ENCODE data around the gene DCAF17. TPM values are rescaled to one million over a fixed set of nuclear protein-coding genes. Genes with fewer than 3 reads are reported as not detected.
"Not testable (repeated sequence)": the region's sequence is repeated elsewhere in the genome, so short reads cannot be mapped to it uniquely, and the experiment has no call there.

Gene DCAF17
- total RNA-seq, 4 donors from 2014 or later = 14.2 to 21.4 (median 18.6) TPM

DNA sequence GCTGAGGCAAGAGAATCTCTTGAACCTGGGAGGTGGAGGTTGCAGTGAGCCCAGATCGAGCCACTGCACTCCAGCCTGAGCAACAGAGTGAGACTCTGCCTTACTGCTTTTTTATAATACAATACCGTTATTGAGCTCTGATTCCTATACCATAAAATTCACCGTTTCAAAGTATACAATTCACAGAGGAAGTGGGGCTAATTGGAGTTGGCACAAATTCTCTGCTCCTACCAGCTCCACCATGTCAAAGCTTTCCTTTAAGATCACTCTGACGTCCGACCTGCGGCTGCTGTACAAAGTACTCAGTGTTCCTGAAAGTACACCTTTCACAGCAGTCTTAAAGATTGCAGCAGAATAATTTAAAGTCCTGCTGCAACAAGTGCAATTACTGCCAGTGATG lies 58.6 kb downstream of the DCAF17 start:
- WGBS, 2 donors (ENCODE audit: low coverage in 1 of 2) = 66 to 77% methylated on average over 6 of the region's 6 CpGs
- Histone ChIP-seq H3K9me3 (no peaks in the 10 kb centered on the region), H3K27ac (no peak overlapping the region), H3K4me1 (no peaks in the 10 kb centered on the region), H3K27me3 (no peaks in the 10 kb centered on the region), H3K4me3 (no peak overlapping the region), H3K36me3 (peaks cover 0 to 2% of the 10 kb centered on the region in 2 donors)
- TF ChIP-seq, protein P1, sequence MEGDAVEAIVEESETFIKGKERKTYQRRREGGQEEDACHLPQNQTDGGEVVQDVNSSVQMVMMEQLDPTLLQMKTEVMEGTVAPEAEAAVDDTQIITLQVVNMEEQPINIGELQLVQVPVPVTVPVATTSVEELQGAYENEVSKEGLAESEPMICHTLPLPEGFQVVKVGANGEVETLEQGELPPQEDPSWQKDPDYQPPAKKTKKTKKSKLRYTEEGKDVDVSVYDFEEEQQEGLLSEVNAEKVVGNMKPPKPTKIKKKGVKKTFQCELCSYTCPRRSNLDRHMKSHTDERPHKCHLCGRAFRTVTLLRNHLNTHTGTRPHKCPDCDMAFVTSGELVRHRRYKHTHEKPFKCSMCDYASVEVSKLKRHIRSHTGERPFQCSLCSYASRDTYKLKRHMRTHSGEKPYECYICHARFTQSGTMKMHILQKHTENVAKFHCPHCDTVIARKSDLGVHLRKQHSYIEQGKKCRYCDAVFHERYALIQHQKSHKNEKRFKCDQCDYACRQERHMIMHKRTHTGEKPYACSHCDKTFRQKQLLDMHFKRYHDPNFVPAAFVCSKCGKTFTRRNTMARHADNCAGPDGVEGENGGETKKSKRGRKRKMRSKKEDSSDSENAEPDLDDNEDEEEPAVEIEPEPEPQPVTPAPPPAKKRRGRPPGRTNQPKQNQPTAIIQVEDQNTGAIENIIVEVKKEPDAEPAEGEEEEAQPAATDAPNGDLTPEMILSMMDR (IDR thresholded peaks at IDR 0.05) = no peak
- TF ChIP-seq POLR2AphosphoS5 (IDR thresholded peaks at IDR 0.05) (no peak), POLR2A (IDR thresholded peaks at IDR 0.05) (no peak), EP300 (IDR thresholded peaks at IDR 0.05) (no peak)
- ATAC-seq = no peak

DNA sequence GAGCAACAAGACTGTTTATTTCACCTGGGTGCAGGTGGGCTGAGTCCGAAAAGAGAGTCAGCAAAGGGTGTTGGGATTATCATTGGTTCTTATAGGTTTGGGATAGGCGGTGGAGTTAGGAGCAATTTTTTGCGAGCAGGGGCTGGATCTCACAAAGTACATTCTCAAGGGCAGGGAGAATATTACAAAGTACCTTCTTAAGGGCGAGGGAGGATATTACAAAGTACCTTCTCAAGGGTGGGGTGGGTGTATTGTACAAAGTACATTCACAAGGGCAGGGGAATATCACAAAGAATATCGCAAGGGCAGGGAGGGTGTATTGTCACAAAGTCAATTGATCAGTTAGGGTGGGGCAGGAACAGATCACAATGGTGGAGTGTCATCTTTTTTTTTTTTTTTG lies 63.6 kb downstream of the DCAF17 start:
- H3K27ac ChIP-seq, H3K27me3 ChIP-seq, H3K9me3 ChIP-seq, H3K4me1 ChIP-seq, H3K36me3 ChIP-seq, ATAC-seq, H3K4me3 ChIP-seq: not testable (repeated sequence)
- WGBS, 2 donors (ENCODE audit: low coverage in 1 of 2) = 94 to 97% methylated on average over 5 of the region's 5 CpGs

DNA sequence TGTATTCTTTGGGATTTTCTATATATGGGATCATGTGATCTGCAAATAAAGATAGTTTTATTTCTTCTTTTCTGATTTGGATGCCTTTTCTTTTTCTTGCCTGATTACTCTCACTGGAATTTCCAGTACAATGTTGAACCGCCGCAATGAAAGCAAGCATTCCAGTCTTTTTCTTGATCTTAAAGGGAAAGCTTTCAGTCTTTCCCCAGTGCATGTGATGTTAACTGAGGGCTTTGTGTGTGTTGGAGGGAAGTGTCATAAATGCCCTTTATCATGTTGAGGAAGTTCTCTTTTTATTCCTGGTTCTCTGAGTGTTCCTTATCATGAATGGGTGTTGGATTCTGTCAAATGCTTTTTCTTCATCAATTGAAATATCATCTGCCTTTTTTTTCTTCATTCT lies 71.3 kb downstream of the DCAF17 start:
- no peak overlapping the region for H3K27ac ChIP-seq
- TF ChIP-seq POLR2AphosphoS5 (IDR thresholded peaks at IDR 0.05) = no peak
- no peak for TF ChIP-seq POLR2A (IDR thresholded peaks at IDR 0.05)
- TF ChIP-seq EP300 (IDR thresholded peaks at IDR 0.05) = no peak
- TF ChIP-seq, protein P1 (IDR thresholded peaks at IDR 0.05) = no peak
- ATAC-seq = no peak
- WGBS, 2 donors (ENCODE audit: low coverage in 1 of 2) = 17% methylated on average over 2 of the region's 2 CpGs; no CpG with 5 or more reads in 1 of the 2 donors
- H3K9me3 ChIP-seq = no peaks in the 10 kb centered on the region
- H3K4me3 ChIP-seq = no peak overlapping the region
- H3K27me3 ChIP-seq = no peaks in the 10 kb centered on the region
- H3K4me1 ChIP-seq = no peaks in the 10 kb centered on the region
- no peaks in the 10 kb centered on the region for H3K36me3 ChIP-seq

DNA sequence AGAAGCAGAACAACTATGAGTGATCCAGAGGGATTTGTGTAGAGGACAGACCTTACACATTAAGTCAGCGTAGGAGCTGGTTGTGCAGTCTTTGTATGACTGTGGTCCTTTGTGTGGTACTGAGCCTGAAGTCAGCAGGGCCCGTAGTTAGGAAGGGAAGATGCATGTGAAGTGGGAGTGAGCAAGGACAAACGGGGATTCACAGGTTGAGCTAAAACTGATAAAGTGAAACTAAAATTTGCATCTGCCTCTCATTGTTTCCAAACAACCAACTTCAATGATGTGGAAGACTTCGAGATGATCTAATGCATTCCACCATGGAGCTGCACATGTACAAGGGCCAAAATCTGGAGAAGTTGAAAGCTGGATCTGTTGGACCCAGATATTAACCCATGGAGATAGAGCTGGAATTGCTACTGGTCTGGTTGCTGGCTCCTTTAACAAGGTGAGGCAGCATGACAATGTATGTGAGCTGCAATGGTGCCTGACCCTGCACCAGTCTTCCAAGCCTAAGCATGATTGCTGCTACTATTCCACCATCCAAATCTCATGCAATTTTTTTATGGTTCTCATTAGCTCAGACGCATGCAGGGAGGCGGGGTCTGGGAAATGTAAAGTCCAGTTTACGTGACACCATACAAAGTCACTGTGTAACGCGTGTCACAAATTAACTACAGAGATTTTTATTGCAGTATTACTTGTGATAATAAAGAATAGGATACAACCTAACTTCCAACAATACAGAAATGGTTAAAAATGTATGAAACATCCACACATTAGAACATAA lies 76.1 kb downstream of the DCAF17 start:
- no peaks in the 10 kb centered on the region for H3K36me3 ChIP-seq
- H3K27me3 ChIP-seq = no peaks in the 10 kb centered on the region
- no peak overlapping the region for H3K27ac ChIP-seq
- H3K4me1 ChIP-seq = no peaks in the 10 kb centered on the region
- no peaks in the 10 kb centered on the region for H3K9me3 ChIP-seq
- no peak overlapping the region for H3K4me3 ChIP-seq
- WGBS, 2 donors (ENCODE audit: low coverage in 1 of 2) = 75 to 88% methylated on average over 8 to 9 of the region's 9 CpGs
- TF ChIP-seq POLR2A (IDR thresholded peaks at IDR 0.05) (no peak), EP300 (IDR thresholded peaks at IDR 0.05) (no peak)
- no peak for ATAC-seq

DNA sequence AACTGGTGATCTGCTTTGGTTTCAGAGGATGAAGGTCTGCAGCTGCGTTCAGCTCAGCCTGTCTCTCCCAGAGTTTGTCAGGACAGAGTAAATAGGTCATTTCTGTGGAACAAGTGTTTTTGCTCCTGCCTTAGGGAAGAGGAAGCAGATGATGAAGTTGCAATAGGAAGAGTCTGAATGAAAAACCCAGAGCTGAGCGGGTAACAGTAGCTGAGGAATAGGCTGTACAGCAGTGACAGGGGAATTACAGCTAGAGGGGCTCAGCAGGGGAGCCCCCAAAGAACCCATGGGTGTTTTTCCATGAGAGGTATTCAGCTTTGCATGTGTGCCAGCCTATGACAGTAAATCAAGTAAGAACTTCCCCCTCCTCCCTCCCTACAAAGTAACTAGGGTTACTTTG lies 78.0 kb downstream of the DCAF17 start:
- H3K4me1 ChIP-seq = no peaks in the 10 kb centered on the region
- no peak for ATAC-seq
- 56 to 88% methylated on average over 1 to 2 of the region's 2 CpGs for WGBS, 2 donors (ENCODE audit: low coverage in 1 of 2)
- no peak overlapping the region for H3K4me3 ChIP-seq
- H3K27ac ChIP-seq = no peak overlapping the region
- H3K27me3 ChIP-seq = no peaks in the 10 kb centered on the region
- no peaks in the 10 kb centered on the region for H3K9me3 ChIP-seq
- no peaks in the 10 kb centered on the region for H3K36me3 ChIP-seq
- TF ChIP-seq, protein P1 (IDR thresholded peaks at IDR 0.05) = no peak
- no peak for TF ChIP-seq EP300 (IDR thresholded peaks at IDR 0.05)
- no peak for TF ChIP-seq POLR2A (IDR thresholded peaks at IDR 0.05)
- TF ChIP-seq POLR2AphosphoS5 (IDR thresholded peaks at IDR 0.05) = no peak

DNA sequence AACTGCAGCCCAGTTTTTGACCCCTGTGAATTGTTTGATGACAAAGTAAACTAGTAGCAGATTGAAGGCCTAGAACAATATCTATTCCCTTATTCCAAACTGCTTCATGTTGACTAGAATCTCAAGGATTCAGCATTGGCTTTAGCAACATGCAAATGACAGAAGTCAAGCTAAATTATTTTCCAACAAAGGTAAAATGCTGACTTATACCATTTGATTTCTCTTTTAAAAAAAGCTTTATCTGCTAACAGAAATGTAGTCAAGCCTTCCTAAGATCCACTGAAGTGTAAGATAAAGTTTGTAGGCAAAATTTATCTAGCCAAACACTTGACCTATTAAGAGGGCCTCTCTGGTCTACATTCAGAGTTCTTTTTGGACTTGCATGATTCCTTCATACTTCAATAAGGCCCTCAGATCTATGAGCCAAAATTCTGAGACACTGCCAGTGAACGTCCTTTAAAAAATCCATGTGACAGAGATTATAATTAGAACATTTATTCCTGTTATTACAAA lies 78.7 kb downstream of the DCAF17 start:
- Histone ChIP-seq H3K9me3 (no peaks in the 10 kb centered on the region), H3K4me3 (no peak overlapping the region), H3K36me3 (no peaks in the 10 kb centered on the region), H3K4me1 (no peaks in the 10 kb centered on the region), H3K27ac (no peak overlapping the region), H3K27me3 (no peaks in the 10 kb centered on the region)
- 14% methylated on average over 1 of the region's 1 CpG; no CpG with 5 or more reads in 1 of the 2 donors for WGBS, 2 donors (ENCODE audit: low coverage in 1 of 2)
- TF ChIP-seq POLR2A (IDR thresholded peaks at IDR 0.05) (no peak), POLR2AphosphoS5 (IDR thresholded peaks at IDR 0.05) (no peak), EP300 (IDR thresholded peaks at IDR 0.05) (no peak)
- TF ChIP-seq, protein P1 (IDR thresholded peaks at IDR 0.05) = no peak
- ATAC-seq = no peak

Measured in gastroesophageal sphincter (tissue), 4 donors.